ENCODE measurements around the gene STPG1.

DNA sequence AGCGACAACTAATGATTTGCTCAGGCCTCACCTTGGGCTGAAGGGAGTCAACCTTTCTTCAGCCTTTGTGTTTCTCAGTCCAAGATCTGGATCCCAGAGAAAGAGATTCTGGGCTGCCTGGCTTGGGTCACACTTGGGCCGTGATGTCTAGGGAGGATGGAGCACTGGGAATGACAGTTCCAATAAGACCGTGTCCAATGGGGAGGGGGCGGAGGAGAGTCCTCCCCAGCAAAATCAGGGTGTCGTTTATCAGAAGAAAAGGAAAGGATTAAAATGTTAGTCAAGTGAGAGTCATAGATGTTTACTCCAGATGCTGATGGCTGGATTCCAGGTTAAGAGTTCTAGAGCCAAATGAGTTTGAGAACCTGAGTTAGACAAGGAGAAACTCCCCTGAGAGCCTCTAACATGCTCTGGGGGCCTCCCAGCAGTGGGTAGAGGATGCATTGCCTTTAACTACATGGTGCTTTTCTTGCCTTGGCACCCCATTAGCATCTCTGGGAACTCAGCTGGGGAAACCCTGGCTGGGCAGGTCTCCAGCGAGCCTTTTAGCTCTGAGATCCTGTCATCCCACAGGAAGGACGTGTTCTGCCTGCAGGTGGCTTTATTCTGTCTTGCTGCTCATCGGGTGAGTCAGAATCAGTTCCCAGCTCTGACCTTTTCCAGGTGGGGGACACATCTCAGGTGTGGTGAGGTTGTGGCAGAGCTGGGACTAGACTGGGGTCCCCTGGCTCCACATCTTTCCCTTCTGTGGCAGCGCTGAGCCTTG, 24.2 kb upstream of the STPG1 start:
- TF ChIP-seq SMC3 (conservative IDR thresholded peaks at IDR 0.05; ENCODE audit: poor library complexity) (no peak), REST (IDR thresholded peaks at IDR 0.05; ENCODE audit: borderline replicate concordance) (no peak), EZH2 (IDR thresholded peaks at IDR 0.05; ENCODE audit: borderline replicate concordance, insufficient read depth, low read length, poor library complexity, severe bottlenecking) (no peak)
- TF ChIP-seq, protein P1, sequence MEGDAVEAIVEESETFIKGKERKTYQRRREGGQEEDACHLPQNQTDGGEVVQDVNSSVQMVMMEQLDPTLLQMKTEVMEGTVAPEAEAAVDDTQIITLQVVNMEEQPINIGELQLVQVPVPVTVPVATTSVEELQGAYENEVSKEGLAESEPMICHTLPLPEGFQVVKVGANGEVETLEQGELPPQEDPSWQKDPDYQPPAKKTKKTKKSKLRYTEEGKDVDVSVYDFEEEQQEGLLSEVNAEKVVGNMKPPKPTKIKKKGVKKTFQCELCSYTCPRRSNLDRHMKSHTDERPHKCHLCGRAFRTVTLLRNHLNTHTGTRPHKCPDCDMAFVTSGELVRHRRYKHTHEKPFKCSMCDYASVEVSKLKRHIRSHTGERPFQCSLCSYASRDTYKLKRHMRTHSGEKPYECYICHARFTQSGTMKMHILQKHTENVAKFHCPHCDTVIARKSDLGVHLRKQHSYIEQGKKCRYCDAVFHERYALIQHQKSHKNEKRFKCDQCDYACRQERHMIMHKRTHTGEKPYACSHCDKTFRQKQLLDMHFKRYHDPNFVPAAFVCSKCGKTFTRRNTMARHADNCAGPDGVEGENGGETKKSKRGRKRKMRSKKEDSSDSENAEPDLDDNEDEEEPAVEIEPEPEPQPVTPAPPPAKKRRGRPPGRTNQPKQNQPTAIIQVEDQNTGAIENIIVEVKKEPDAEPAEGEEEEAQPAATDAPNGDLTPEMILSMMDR (IDR thresholded peaks at IDR 0.05; ENCODE audit: poor library complexity, severe bottlenecking) = no peak

Measured in neural cell (in vitro differentiated cells).